Cardiac fibroblast (primary cell): ENCODE results near the gene SAE1.

ENCODE experiments used
- DNase-seq, 2 donors: peaks; one replicate each; pipeline versions ENCODE4 v3.0.0 to v3.0.0-alpha.2; 2010; ENCODE audit warnings: low read depth in 2 of 2
- H3K4me3 ChIP-seq, 2 donors: replicated peaks in 1 of 2; 1 replicate in 1 of 2; 2 replicates in 1 of 2; pipeline ENCODE4 v1.5.1; 2011; ENCODE audit warnings: low read depth in 2 of 2, low read length in 2 of 2, mild to moderate bottlenecking in 2 of 2, moderate library complexity in 1 of 2
- TF ChIP-seq, protein P1 (sequence below): IDR thresholded peaks from one replicate; pipeline ENCODE4 v1.5.1; 2011; ENCODE audit warnings: low read depth, mild to moderate bottlenecking, low read length, inconsistent platforms

Gene SAE1

DNA sequence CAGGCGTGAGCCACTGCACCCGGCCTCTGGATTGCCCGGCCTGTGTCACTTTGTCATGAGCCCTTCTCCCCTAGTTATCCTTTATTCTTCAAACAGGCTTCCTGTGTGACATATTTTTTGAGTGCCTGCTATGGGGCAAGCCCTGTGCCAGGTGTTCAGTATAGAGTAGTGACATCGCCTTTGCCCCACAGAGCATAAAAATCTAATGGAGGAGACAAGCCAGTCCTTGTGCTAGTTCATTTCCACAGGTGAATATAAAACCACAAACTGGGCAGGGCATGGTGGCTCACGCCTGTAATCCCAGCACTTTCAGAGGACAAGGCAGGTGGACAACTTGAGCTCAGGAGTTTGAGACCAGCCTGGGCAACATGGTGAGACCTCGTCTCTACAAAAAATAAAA is 57.2 kb downstream of the SAE1 start:
- no peak overlapping the region for H3K4me3 ChIP-seq
- TF ChIP-seq, protein P1, sequence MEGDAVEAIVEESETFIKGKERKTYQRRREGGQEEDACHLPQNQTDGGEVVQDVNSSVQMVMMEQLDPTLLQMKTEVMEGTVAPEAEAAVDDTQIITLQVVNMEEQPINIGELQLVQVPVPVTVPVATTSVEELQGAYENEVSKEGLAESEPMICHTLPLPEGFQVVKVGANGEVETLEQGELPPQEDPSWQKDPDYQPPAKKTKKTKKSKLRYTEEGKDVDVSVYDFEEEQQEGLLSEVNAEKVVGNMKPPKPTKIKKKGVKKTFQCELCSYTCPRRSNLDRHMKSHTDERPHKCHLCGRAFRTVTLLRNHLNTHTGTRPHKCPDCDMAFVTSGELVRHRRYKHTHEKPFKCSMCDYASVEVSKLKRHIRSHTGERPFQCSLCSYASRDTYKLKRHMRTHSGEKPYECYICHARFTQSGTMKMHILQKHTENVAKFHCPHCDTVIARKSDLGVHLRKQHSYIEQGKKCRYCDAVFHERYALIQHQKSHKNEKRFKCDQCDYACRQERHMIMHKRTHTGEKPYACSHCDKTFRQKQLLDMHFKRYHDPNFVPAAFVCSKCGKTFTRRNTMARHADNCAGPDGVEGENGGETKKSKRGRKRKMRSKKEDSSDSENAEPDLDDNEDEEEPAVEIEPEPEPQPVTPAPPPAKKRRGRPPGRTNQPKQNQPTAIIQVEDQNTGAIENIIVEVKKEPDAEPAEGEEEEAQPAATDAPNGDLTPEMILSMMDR, result no peak
- DNase-seq, result no peak

DNA sequence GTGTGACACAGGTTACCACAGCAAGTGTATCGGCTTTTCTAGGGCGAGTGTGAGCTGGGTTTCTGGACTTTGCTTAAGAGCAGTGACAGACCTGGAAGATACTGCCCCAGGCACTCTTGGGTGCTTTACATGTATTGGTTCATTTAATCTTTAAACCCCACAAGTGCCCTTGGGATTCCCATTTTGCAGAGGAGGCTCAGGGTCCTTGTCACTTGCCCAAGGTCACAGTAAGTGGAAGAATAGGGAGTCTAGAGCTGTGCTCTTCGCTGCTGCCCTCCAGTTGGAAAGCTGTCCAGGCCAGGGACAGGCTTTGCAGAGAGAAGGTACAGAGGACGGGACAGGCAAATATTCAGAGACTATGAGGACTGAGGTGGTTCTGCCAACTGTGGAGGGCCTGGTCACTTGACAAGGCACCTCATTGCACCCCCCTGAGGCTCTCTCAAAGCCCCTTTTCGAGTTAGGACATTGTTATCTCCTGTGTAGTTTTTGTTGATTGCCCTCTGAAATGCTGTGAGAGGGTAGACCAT is 57.9 kb downstream of the SAE1 start:
- TF ChIP-seq, protein P1, result no peak
- no peak overlapping the region for H3K4me3 ChIP-seq
- DNase-seq, result no peak

DNA sequence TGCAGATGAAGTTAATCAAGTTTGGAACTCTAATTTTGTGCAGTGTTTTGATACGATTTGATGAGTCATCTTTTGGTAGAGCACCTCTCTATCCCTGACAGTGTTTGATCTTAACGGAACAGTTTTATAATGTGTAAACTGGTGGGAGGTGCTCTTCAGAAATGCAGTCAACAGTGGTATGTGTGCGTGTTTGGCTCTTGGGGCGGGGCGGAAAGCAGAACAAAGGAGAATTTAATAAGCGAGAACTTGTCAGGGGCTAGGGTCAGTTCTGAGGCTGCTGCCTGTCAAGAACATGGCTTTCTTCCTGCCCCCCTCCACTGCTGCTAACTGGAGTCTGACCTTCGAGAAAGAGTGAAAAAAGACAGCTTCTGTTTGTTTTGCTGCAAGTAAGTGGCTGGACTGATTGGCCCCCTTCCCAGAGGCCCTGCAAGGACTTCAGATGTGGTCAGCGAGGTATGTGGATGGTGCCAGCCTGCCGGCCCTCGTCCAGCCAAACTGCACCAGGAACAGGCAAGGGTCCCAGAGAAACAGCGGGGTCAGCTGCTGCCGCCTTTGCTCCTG is 59.6 kb downstream of the SAE1 start:
- TF ChIP-seq, protein P1, result no peak
- no peak overlapping the region for H3K4me3 ChIP-seq
- peak; percentile 63 to 94 for DNase-seq

DNA sequence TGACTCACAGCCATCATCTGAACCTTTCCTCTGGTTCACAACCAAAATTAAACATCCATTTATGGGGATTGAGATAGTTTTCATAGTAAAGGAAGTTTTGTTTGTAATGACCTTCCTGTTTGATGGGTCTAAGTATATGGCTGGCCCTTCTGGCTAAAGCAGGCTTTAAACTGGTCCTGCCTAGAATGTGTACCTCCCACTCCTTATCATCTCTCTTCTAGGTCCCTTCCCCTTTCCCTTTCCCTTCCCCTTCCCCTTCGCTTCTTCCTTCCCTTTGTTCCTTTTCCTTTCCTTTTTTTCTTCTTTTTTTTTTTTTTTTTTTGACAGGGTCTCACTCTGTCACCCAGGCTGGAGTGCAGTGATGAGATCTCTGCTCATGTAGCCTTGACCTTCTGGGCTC is 64.8 kb downstream of the SAE1 start:
- TF ChIP-seq, protein P1, result no peak
- DNase-seq, result no peak

DNA sequence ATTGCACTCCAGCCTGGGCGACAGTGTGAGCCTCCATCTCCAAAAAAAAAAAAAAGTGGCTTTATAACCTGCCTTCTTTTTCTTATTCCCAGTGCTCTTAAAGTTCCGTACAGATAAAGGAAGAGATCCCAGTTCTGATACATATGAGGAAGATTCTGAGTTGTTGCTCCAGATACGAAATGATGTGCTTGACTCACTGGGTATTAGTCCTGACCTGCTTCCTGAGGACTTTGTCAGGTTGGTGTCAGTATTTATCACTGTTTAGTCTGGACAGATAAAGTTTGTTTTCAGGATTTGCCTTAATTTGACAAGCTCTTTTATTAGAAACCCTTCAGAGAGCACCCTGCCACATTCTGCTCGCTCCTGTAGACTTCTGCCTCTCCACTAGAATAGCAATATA is 66.5 kb downstream of the SAE1 start:
- no peak overlapping the region for H3K4me3 ChIP-seq
- DNase-seq, result no peak
- TF ChIP-seq, protein P1, result no peak

More for the DNA sequence above, 64.8 kb downstream of the SAE1 start:
- no peak overlapping the region for H3K4me3 ChIP-seq

DNA sequence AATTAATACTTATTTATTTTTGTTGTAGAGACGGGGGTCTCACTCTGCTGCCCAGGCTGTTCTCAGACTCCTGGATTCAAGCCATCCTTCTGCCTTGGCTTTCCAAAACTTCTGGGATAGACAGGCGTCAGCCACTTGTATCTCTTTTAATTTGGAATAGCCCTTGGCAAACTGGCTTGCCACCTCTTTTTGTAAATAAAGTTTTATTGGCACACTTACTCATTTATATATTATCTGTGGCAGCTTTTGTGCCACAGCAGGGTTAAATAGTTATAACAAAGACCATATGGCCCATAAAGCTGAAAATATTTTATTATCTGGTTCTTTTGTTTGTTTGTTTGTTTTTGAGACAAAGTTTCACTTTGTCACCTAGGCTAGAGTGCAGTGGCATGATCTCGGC is 69.9 kb downstream of the SAE1 start:
- TF ChIP-seq, protein P1, result no peak
- H3K4me3 ChIP-seq, result no peak overlapping the region
- DNase-seq, result no peak

DNA sequence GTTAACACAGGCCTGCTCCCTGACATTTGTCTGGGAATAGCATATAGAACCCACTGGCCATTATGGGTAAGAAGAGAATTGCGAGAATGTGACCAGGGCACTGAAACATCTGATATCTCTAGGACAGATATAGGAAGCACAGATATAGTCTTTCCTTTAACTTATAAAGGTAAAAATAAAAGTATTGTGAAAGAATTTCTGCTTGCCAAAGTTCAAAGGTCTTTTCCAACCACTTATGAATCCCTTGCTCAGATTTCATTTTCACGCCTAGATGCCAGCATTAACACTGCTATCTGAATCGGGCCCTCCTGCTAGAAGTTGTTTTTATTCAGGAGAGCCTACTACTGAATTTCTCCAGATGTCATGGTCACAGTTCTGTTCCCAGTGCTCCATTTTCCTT is 72.6 kb downstream of the SAE1 start:
- no peak for DNase-seq
- H3K4me3 ChIP-seq, result no peak overlapping the region
- TF ChIP-seq, protein P1, result no peak
